HTR-8/SVneo (cell line): ENCODE measurements around the gene QARS1.

Experiments used
- DNase-seq: peaks from one replicate; pipeline ENCODE4 v3.0.0; 2011; ENCODE audit warnings: low spot score, mixed read lengths; ENCODE audit not compliant: insufficient read length
- FAIRE-seq: peaks from 2 replicates; lab custom pipeline; 2011; peaks lifted over from hg19 to GRCh38; lab: Jason Lieb, UNC

QARS1 gene

GRCh38 chr3:49121132-49121736, 16.7 kb upstream of the QARS1 start:
- DNase-seq (no peak), FAIRE-seq (no peak)

- FAIRE-seq (peak; percentile 98), DNase-seq (peak; percentile 96)
Measured at GRCh38 chr3:49120438-49121131, 16.0 kb upstream of the QARS1 start, which contains the start of gene USP19. Gene USP19, minus strand, starts transcription at chr3:49120823. Its CDS starts 1,678 bp downstream, at chr3:49119145.

GRCh38 chr3:49120096-49120437, 15.5 kb upstream of the QARS1 start:
- DNase-seq (no peak), FAIRE-seq (no peak)

- no peak for FAIRE-seq
Measured at GRCh38 chr3:49119439-49119838, 14.9 kb upstream of the QARS1 start.

GRCh38 chr3:49119036-49119435, 14.5 kb upstream of the QARS1 start:
- DNase-seq: no peak
- no peak for FAIRE-seq

More at GRCh38 chr3:49119439-49119838, 14.9 kb upstream of the QARS1 start:
- no peak for DNase-seq

GRCh38 chr3:49112262-49112661, 7.7 kb upstream of the QARS1 start:
- no peak for FAIRE-seq
- DNase-seq: no peak

GRCh38 chr3:49111347-49111746, 6.8 kb upstream of the QARS1 start:
- FAIRE-seq (no peak), DNase-seq (no peak)

GRCh38 chr3:49110780-49111179, 6.2 kb upstream of the QARS1 start:
- FAIRE-seq: no peak
- no peak for DNase-seq

- FAIRE-seq: no peak
Measured at GRCh38 chr3:49108346-49108745, 3.8 kb upstream of the QARS1 start.

GRCh38 chr3:49104052-49104426, 518 bp downstream of the QARS1 start:
- no peak for DNase-seq
- FAIRE-seq: no peak

More at GRCh38 chr3:49108346-49108745, 3.8 kb upstream of the QARS1 start:
- DNase-seq: no peak

GRCh38 chr3:49100046-49100615, 4.4 kb downstream of the QARS1 start:
- DNase-seq (no peak), FAIRE-seq (no peak)

GRCh38 chr3:49098910-49099630, 5.5 kb downstream of the QARS1 start:
- FAIRE-seq (no peak), DNase-seq (no peak)

GRCh38 chr3:49098429-49098828, 6.1 kb downstream of the QARS1 start:
- no peak for FAIRE-seq
- DNase-seq: no peak

GRCh38 chr3:49093853-49094767, 10.4 kb downstream of the QARS1 start, which contains the start of gene QRICH1:
Gene QRICH1, minus strand, starts transcription at chr3:49094071. Its CDS starts 17,054 bp downstream, at chr3:49077017.
- FAIRE-seq (no peak), DNase-seq (peak; percentile 95)

- DNase-seq (peak; percentile 52), FAIRE-seq (peak; percentile 90)
Measured at GRCh38 chr3:49092938-49093852, 11.4 kb downstream of the QARS1 start.

- DNase-seq: no peak
- no peak for FAIRE-seq
Measured at GRCh38 chr3:49081429-49081828, 23.1 kb downstream of the QARS1 start.

- FAIRE-seq: no peak
- DNase-seq: no peak
Measured at GRCh38 chr3:49079270-49079669, 25.3 kb downstream of the QARS1 start.

GRCh38 chr3:49076646-49077045, 27.9 kb downstream of the QARS1 start:
- no peak for FAIRE-seq
- DNase-seq: no peak

- no peak for FAIRE-seq
- DNase-seq: no peak
Measured at GRCh38 chr3:49076116-49076515, 28.4 kb downstream of the QARS1 start.
